GM18858 (cell line): ENCODE data around the gene MLEC.

Experiments used
- ATAC-seq: cut with Tn5 transposase; IDR thresholded peaks from one replicate; pipeline ENCODE4 v1.9.1; 2021; ENCODE audit not compliant: unreplicated experiment

Gene MLEC, protein sequence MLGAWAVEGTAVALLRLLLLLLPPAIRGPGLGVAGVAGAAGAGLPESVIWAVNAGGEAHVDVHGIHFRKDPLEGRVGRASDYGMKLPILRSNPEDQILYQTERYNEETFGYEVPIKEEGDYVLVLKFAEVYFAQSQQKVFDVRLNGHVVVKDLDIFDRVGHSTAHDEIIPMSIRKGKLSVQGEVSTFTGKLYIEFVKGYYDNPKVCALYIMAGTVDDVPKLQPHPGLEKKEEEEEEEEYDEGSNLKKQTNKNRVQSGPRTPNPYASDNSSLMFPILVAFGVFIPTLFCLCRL

DNA sequence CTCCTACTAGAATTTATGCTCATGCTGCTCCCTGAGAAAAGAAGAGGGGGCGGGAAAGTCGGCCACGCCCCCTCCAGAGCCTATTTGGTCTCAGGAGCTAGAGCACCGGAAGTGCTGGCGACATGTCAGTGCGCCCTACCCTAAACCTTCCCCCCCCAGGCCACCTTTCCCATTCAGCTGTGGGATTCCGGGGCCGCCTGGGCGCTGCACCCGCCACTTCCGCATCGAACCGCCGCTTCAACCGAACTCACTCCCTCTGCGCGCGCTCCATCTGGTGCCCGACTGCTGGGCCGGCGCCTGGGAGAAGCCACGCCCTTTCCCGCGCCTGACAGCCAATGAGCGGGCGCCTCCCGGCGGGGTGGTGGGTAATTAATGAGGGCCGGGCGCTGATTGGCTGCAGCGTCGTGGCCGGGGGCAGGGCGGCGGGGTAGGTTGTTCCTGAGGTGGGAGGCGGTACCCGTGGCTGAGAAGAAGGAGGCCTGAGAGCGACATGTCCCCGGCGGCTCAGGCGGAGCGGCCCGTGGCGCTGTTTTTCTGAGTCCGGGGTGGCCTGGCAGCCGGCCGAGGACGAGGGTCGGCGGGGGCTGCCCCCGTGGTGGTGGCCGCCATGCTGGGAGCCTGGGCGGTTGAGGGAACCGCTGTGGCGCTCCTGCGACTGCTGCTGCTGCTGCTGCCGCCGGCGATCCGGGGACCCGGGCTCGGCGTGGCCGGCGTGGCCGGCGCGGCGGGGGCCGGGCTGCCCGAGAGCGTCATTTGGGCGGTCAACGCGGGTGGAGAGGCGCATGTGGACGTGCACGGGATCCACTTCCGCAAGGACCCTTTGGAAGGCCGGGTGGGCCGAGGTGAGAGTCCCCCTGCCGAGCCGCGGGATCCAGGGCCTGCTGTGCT lies at the start of gene MLEC:
TSS of gene MLEC (plus strand) at position 460 of the 888 bp plus-strand sequence. CDS start at position 608, 148 bp downstream.
- peak; percentile 38 for ATAC-seq

- peak; percentile 42 for ATAC-seq
These were observed 46.9 kb upstream of the MLEC start, which contains the start of gene CABP1 for GRCh38 chr12:120639771-120640721. Gene CABP1 (plus strand): TSS chr12:120640626. CDS start chr12:120640686, 60 bp downstream.

GRCh38 chr12:120640861-120641833 lies 45.8 kb upstream of the MLEC start:
- ATAC-seq, result peak; percentile 15

DNA sequence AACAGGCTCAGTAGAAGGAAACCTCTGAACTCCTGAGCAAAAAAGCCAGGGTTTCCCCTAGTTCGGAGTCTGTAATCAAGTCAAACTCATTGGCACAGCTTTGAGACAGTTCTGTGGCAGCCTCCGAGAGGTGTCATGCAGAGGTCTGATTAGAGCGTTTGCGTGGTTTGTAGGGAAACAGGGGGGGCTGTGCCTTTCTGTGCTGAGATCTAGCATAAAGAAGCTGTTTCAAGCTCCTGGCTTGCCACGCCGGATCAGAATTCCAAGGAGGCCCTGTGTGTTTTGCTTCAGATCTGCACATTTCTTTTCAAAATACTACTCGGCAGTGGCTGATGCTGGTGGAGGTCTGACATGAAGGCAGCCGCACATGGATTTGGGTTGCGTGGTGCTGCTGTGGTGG lies 44.8 kb upstream of the MLEC start:
- no peak for ATAC-seq

GRCh38 chr12:120642826-120643225 lies 44.1 kb upstream of the MLEC start:
- no peak for ATAC-seq

DNA sequence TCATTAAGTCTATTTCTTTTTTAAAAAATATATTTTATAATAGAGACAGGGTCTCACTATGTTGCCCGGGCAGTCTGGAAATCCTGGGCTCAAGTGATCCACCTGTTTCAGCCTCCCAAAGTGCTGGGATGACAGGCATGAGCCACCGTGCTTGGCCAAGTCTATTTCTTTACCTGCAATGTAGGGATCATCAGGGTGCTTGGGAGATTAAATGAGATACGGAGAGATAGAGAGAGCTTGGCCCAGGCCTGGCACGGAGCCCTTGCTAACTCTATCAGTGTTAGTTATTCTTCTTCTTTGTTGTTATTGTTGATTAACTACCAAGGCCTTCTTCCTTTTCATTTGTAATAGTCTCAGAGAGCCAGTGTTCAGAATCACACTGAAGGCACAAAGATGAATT lies 43.4 kb upstream of the MLEC start:
- no peak for ATAC-seq

GRCh38 chr12:120646044-120646443 lies 40.9 kb upstream of the MLEC start:
- ATAC-seq, result no peak

GRCh38 chr12:120647375-120647755 lies 39.6 kb upstream of the MLEC start:
- no peak for ATAC-seq

DNA sequence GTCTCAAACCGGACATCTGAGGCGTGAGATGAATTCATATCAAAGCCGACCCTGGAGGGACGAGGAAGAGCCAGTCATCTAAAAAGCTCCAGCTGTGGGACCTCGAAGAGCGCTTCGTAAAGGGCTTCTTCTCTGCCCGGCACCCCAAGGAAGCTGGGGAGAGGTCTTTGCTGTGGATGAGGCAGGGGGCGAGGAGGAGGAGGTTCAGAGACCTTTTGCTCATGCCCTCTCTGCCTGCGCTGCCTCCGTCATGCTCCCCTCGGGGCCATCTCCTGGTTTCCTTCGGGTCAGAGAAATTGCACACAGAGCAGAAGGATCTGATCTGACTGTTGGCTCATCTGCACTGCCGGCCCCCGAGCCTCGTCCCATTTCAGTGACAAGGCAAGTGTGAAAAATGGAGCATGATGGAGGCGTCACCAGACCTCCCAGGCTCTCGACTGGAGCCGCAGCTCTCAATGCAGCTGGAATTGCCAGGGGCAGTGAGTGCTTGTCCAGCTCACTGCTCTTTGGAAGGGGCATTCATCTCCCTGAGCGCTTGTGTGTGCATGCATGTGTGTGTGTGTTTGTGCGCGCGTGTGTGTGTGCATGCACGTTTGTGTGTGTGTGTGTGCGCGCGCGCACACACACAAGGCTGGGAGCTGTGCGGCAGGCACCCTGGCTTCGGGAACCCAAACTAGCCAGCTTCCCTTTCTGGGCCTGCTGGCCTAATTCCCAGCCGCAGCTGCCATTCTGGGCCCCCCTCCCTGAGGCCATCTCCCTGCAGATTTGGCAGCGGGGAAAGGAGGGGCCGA lies 37.3 kb upstream of the MLEC start:
- no peak for ATAC-seq

DNA sequence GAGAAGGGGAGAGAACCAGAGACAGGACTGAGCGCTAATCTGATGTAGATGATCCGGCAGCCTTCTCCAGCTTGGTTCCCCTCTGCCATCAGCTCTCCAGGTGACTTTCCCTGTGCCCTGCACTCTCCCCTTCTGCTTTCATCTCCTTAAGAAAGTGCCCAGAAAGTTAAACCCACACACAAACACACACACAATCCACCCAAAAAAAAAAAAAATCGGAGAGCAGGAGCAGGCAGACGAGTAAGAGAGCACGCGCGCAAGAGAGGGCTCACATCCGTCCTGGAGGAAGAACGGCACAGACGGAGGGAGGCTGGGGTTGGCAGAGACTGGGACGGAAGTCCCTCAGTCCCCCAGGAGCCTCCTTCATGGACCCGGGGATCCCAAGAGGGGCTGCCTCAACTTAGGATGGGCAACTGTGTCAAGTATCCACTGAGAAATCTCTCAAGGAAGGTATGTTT lies 36.7 kb upstream of the MLEC start:
- no peak for ATAC-seq

DNA sequence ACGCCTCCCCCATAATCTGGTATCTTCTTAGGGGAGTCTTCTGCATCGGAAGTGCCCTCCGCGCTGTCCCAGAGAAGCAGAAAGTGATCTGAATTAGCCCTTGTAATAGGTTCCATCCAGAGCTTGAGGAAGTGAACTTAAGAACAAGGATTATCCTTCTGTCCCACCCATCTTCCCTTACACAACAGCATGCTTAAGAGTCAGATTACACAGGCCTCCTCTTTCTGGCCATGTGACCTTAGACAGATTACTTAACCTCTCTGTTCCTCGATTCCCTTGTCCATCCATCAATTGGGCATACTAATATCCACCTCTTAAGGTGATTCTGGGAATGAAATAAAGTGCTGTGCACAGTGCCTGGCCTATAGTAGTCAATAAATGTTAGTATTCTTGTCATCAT lies 35.1 kb upstream of the MLEC start:
- ATAC-seq, result no peak

DNA sequence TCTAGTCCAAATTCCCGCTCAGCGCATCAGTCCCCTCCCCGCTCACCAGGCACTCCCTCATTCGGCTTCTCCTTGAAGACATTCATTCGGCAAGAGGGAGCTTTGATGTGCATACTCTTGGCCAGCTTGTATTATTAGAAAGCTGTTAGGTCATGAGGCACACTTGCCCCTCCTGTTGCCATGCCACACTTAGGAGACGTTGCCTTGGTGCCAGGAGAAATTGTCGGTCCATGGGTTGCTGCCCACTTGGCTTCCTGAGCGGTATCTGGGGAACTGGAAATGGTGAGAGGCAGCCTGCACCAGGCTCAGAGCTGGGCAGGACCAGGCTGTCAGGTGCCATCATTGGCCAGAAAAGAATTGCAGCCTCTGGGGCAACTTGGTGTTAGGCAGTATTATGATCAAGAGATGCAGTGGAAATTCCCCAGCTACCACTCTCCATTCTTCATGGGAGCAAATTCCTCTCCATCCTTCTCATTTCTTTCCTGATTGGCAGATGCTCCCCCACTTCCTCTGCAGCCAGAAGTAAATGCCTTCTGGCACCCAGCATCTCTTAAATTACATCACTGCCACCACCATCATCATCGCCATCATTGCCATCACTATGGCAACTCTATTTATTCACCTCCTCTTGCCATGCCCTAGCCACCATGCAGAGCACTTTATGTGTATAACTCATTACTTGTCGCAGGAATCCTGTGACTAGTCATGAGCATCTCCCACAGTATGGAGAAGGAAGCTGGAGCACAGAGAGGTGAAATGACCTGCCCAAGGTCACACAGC lies 34.1 kb upstream of the MLEC start:
- no peak for ATAC-seq

GRCh38 chr12:120653611-120654010 lies 33.3 kb upstream of the MLEC start:
- no peak for ATAC-seq

DNA sequence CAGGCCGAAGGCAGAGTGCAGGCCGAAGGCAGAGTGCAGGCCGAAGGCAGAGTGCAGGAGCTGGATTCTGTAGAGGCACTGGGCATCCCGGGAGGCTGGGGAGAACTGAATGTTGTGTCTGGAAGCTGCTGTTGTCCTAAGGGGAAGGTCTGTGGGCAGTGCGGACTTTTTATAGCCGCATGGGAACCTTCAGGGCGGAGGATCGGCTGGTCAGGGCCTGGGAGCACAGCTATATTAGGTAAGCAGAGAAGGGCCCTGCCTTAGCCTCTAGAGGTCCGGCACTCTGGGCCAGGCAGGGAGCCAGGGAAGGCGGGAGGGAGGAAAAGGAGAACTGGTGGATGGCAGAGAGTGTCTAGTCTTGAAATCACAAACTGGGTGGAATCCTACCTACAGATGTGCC lies 32.3 kb upstream of the MLEC start:
- no peak for ATAC-seq

DNA sequence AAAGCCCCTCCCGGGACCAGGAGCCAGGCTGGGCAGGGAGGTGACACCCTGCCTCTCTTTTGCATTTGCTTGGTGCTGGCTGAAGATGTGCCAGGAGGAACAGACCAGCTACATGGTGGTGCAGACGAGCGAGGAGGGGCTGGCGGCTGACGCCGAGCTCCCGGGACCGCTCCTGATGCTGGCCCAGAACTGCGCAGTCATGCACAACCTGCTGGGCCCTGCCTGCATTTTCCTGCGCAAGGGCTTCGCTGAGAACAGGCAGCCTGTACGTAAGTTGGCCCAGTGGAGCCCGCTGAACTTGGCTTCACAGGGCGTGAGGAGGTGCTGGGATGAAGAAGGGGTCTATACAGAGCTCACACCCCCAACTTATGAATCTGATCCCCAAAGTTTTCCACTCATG lies 30.9 kb upstream of the MLEC start:
- ATAC-seq, result no peak

GRCh38 chr12:120658286-120659150 lies 28.4 kb upstream of the MLEC start:
- ATAC-seq, result no peak

DNA sequence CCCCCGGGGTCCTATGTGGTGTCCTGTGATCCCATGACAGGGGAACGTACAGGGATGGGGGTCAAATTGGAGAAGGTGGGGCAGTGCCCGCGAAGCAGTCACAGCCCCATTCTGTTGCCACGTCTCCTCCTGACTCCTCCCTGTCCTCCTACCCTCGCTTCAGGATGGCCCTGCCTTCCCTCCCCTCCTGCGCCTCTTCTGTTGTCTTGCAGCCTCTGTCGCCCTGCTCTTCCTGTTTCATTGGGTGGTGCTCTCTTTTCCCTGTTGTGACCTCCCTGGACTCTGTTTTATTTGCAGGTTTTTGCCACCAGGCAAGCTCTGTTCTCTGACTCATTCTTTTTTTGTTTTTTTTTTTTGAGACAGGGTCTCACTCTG lies 27.8 kb upstream of the MLEC start:
- ATAC-seq, result no peak
